Measurements from ENCODE around the gene ELF2.

Gene ELF2

DNA sequence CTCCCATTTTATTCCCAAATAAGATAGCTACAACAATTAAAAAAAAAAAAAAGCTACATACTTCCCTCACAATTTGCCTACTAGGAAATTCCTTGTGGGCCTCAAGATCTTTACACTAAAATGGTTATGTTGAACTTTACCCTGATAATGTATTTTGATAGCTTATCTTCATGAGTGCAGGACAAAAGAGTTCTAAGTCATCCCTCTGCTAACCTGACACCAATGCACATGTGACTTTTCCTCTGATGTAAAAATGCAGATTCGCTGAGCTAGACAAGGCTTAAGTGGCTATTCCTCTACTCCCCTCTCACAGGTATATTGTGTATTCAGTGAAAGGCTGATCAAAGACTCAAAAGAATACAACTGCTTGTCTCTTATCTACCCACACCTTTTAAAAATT is 22.5 kb downstream of the ELF2 start:
- Histone ChIP-seq H3K36me3 (ENCODE audit: control insufficient read depth, insufficient read depth, low read length) (no peaks in the 10 kb centered on the region), H3K4me3 (replicated peaks; ENCODE audit: low read depth, low read length) (no peak overlapping the region), H3K27me3 (replicated peaks; ENCODE audit: control insufficient read depth, insufficient read depth, low read length) (no peaks in the 10 kb centered on the region)
- TF ChIP-seq, protein P1, sequence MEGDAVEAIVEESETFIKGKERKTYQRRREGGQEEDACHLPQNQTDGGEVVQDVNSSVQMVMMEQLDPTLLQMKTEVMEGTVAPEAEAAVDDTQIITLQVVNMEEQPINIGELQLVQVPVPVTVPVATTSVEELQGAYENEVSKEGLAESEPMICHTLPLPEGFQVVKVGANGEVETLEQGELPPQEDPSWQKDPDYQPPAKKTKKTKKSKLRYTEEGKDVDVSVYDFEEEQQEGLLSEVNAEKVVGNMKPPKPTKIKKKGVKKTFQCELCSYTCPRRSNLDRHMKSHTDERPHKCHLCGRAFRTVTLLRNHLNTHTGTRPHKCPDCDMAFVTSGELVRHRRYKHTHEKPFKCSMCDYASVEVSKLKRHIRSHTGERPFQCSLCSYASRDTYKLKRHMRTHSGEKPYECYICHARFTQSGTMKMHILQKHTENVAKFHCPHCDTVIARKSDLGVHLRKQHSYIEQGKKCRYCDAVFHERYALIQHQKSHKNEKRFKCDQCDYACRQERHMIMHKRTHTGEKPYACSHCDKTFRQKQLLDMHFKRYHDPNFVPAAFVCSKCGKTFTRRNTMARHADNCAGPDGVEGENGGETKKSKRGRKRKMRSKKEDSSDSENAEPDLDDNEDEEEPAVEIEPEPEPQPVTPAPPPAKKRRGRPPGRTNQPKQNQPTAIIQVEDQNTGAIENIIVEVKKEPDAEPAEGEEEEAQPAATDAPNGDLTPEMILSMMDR (IDR thresholded peaks at IDR 0.05; ENCODE audit: insufficient read depth, low read length, poor library complexity, severe bottlenecking): no peak
- DNase-seq (ENCODE audit: extremely low read depth, insufficient read length): no peak

DNA sequence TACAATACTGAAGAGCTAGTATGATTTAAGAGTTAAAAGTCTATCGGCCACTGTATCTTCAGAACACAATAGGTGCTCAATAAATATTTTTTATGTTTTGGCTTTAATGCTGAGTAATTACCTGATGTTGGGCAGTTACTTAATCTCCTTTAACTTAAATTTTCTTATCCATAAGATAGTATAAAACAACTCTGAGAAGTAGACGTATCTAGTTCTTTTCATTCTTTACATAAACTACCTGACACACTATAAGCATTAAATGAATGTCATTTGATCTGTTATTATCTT is 22.9 kb downstream of the ELF2 start:
- no peaks in the 10 kb centered on the region for H3K27me3 ChIP-seq (replicated peaks; ENCODE audit: control insufficient read depth, insufficient read depth, low read length)
- DNase-seq (ENCODE audit: extremely low read depth, insufficient read length): no peak
- TF ChIP-seq, protein P1 (IDR thresholded peaks at IDR 0.05; ENCODE audit: insufficient read depth, low read length, poor library complexity, severe bottlenecking): no peak
- H3K36me3 ChIP-seq (ENCODE audit: control insufficient read depth, insufficient read depth, low read length): no peaks in the 10 kb centered on the region
- no peak overlapping the region for H3K4me3 ChIP-seq (replicated peaks; ENCODE audit: low read depth, low read length)

DNA sequence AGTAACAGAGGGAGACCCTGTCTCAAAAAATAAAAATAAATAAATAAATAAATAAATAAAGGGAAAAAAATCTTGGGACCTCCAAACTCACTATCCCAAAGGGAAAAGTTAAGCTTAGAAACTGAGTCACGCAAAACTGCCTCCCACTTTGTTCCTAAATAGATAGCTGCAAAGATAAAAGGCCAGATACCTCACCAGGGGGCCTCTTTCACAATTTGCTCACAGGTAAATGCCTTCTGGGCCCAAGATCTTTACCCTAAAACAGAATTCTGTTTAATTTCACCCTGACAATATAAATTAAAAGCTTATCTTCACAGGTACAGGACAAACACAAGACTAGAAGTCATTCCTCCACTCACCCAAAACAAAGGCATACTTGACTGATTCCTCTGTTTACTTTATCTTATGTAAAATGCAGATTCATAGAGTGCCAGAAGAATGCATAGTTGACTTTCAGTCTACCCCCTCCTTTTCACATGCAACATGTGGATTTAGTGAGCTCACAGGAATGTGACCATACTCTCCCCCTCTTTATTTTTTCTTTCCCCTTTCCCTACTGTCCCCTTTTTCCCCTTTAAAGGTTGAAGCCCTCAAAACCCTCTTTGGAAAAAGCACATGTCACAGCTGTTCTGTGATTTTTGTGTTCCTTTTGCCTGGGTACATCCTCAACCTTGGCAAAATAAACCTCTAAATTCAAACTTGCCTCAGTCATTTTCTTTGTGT is 23.4 kb downstream of the ELF2 start:
- TF ChIP-seq, protein P1 (IDR thresholded peaks at IDR 0.05; ENCODE audit: insufficient read depth, low read length, poor library complexity, severe bottlenecking): no peak
- no peaks in the 10 kb centered on the region for H3K36me3 ChIP-seq (ENCODE audit: control insufficient read depth, insufficient read depth, low read length)
- no peak for DNase-seq (ENCODE audit: extremely low read depth, insufficient read length)
- no peaks in the 10 kb centered on the region for H3K27me3 ChIP-seq (replicated peaks; ENCODE audit: control insufficient read depth, insufficient read depth, low read length)
- H3K4me3 ChIP-seq (replicated peaks; ENCODE audit: low read depth, low read length): no peak overlapping the region

DNA sequence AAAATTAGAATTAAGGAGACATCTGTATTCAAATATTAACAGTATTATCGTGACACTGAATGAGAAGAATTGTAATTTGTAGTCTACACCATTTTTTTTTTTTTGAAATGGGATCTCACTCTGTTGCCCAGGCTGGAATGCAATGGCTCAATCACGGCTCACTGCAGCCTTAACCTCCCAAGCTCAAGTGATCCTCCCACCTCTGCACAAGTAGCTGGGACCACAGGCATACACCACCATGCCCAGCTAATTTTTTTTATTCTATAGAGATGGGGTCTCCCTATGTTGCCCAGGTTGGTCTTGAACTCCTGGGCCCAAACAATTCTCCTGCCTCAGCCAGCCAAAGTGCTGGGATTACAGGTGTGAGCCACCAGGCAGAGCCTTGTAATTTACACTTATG is 24.8 kb downstream of the ELF2 start:
- Histone ChIP-seq H3K27me3 (replicated peaks; ENCODE audit: control insufficient read depth, insufficient read depth, low read length) (no peaks in the 10 kb centered on the region), H3K4me3 (replicated peaks; ENCODE audit: low read depth, low read length) (no peak overlapping the region), H3K36me3 (ENCODE audit: control insufficient read depth, insufficient read depth, low read length) (no peaks in the 10 kb centered on the region)
- TF ChIP-seq, protein P1 (IDR thresholded peaks at IDR 0.05; ENCODE audit: insufficient read depth, low read length, poor library complexity, severe bottlenecking): no peak
- DNase-seq (ENCODE audit: extremely low read depth, insufficient read length): no peak

DNA sequence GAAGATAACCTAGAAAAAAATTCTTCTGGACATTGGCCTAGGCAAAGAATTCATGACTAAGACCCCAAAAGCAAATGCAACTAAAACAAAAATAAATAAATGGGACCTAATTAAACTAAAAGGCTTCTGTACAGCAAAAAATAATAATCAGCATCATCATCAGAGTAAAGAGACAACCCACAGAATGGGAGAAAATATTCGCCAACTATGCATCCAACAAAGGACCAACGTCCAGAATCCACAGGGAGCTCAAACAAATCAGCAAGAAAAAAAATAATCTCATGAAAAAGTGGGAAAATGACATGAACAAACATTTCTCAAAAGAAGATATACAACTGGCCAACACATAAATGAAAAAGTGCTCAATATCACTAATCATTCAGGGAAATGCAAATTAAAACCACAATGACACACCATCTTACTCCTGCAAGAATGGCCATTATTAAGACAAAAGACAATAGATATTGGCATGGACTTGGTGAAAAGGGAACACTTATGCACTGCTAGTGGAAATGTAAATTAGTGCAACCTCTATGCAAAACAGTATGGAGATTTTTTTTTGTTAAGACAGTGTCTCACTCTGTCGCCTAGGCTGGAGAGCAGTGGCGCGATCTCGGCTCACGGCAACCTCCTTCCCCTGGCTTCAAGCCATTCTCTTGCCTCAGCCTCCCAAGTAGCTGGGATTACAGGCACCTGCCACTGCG is 29.9 kb downstream of the ELF2 start:
- no peak for DNase-seq (ENCODE audit: extremely low read depth, insufficient read length)
- H3K27me3 ChIP-seq (replicated peaks; ENCODE audit: control insufficient read depth, insufficient read depth, low read length): no peaks in the 10 kb centered on the region

More for the DNA sequence above, 29.9 kb downstream of the ELF2 start:
- Histone ChIP-seq H3K4me3 (replicated peaks; ENCODE audit: low read depth, low read length) (no peak overlapping the region), H3K36me3 (ENCODE audit: control insufficient read depth, insufficient read depth, low read length) (no peaks in the 10 kb centered on the region)
- TF ChIP-seq, protein P1 (IDR thresholded peaks at IDR 0.05; ENCODE audit: insufficient read depth, low read length, poor library complexity, severe bottlenecking): no peak
